Breast epithelium (tissue), 4 donors: Measurements from ENCODE around the gene PSMG1. TPM values are rescaled to one million over a fixed set of nuclear protein-coding genes. Genes with fewer than 3 reads are reported as not detected.

Experiments used
- DNase-seq, 2 donors: peaks; one replicate each; pipeline ENCODE4 v3.0.0-alpha.2; 2019; ENCODE audit warnings: low spot score in 2 of 2
- H3K27ac ChIP-seq, 2 donors: fragments of 200-600 bp; sonication (generic) in 1 of 2; one replicate each; pipeline ENCODE4 v1.5.1; 2016 to 2019; ENCODE audit warnings: mild to moderate bottlenecking in 1 of 2
- H3K27me3 ChIP-seq, 2 donors: fragments of 200-600 bp; sonication (generic) in 1 of 2; one replicate each; pipeline versions ENCODE4 v1.5.1 to v1.6.0; 2017 to 2019; ENCODE audit warnings: control low read depth in 1 of 2, mild to moderate bottlenecking in 1 of 2
- H3K36me3 ChIP-seq: fragments of 200-600 bp; one replicate; pipeline ENCODE4 v1.5.1; 2019
- H3K4me1 ChIP-seq, 2 donors: fragments of 200-600 bp; sonication (generic); one replicate each; pipeline ENCODE4 v1.5.1; 2016 to 2019; ENCODE audit warnings: control low read depth in 1 of 2
- H3K4me3 ChIP-seq, 3 donors: fragments of 200-600 bp; sonication (generic); 1 replicate in 2 of 3; 2 replicates in 1 of 3; pipeline ENCODE4 v1.5.1; 2016 to 2019; ENCODE audit warnings: mild to moderate bottlenecking in 3 of 3, moderate library complexity in 2 of 3
- H3K9me3 ChIP-seq, 2 donors: fragments of 200-600 bp; sonication (generic) in 1 of 2; one replicate each; pipeline ENCODE4 v1.5.1; 2016 to 2019; ENCODE audit warnings: control low read depth in 1 of 2
- POLR2A ChIP-seq: fragments of 450-650 bp; IDR thresholded peaks from one replicate; pipeline ENCODE4 v1.6.1; 2016; ENCODE audit warnings: antibody characterized with exemption, mild to moderate bottlenecking, moderate library complexity
- POLR2AphosphoS5 ChIP-seq, 3 donors: sonication (generic); formaldehyde crosslinking; IDR thresholded peaks; one replicate each; pipeline ENCODE4 v1.6.1; 2017; ENCODE audit warnings: antibody characterized with exemption in 3 of 3
- intact Hi-C: fragments of 100-400 bp; cut with DNase I; formaldehyde crosslinking; loops from one replicate; pipeline ENCODE4 v1.15.1; 2023; ENCODE audit warnings: low total_unique reads
- total RNA-seq, 3 donors: library from RNA; depleted of rRNA; stranded (reverse); fragments of >200 nt; gene quantifications; one replicate each; pipeline ENCODE4 v1.1.0, GENCODE V29; 2016
- TF ChIP-seq, protein P1 (sequence below), 3 donors: fragments of 450-650 bp; IDR thresholded peaks; one replicate each; pipeline ENCODE4 v1.5.1; 2016 to 2017; ENCODE audit warnings: antibody characterized with exemption in 3 of 3, mild to moderate bottlenecking in 3 of 3, moderate library complexity in 3 of 3

PSMG1 gene
- total RNA-seq, 3 donors from 2014 or later = 19.7 to 25.9 (median 24.7) TPM

DNA sequence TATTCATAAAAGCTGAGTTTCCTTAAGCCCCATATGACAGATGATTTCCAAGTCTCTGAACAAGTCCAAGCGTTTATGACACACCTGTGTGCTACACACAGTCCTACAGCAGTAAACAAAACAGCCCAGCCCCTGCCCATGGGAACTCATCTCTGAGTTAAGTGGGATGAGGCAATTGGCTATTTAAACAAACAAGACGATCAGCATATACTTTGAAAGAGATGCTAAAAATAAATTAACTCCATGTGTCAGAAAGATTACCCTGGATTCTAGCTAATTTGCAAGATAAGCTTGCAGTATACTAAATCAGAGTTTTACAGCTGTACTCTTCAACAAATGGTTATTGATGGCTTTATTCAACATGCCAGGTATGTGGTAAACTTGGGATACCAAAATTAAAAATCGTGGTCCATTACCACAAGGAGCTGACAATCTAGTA is 7.0 kb downstream of the PSMG1 start:
- intact Hi-C loops = no loop called here
- Histone ChIP-seq H3K27me3 (no peaks in the 10 kb centered on the region), H3K4me3 (no peak overlapping the region), H3K36me3 (no peaks in the 10 kb centered on the region), H3K4me1 (no peaks in the 10 kb centered on the region), H3K9me3 (no peaks in the 10 kb centered on the region), H3K27ac (no peak overlapping the region)
- TF ChIP-seq, protein P1, sequence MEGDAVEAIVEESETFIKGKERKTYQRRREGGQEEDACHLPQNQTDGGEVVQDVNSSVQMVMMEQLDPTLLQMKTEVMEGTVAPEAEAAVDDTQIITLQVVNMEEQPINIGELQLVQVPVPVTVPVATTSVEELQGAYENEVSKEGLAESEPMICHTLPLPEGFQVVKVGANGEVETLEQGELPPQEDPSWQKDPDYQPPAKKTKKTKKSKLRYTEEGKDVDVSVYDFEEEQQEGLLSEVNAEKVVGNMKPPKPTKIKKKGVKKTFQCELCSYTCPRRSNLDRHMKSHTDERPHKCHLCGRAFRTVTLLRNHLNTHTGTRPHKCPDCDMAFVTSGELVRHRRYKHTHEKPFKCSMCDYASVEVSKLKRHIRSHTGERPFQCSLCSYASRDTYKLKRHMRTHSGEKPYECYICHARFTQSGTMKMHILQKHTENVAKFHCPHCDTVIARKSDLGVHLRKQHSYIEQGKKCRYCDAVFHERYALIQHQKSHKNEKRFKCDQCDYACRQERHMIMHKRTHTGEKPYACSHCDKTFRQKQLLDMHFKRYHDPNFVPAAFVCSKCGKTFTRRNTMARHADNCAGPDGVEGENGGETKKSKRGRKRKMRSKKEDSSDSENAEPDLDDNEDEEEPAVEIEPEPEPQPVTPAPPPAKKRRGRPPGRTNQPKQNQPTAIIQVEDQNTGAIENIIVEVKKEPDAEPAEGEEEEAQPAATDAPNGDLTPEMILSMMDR (IDR thresholded peaks at IDR 0.05) = no peak
- no peak for TF ChIP-seq POLR2AphosphoS5 (IDR thresholded peaks at IDR 0.05)
- no peak for TF ChIP-seq POLR2A
- no peak for DNase-seq

DNA sequence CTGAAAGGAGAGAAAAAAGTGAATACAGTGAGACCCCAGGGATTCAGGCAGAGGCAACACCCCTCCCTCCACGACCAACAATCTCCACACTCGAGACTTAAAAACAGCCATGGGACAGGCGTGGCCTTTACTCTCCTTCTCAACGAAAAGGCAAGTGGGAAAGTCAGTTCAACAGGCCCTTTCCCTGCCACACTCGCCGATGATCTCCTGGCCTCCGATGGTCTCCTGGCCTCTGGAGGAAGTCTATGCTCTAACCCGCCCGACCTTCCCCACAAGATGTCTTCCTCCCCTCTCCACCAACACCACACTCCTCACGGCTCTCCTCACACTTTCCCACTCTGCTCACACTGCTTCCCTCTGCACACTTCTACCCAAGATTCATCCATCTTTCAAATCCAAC is 7.6 kb downstream of the PSMG1 start:
- intact Hi-C loops = no loop called here
- Histone ChIP-seq H3K27me3 (no peaks in the 10 kb centered on the region), H3K9me3 (no peaks in the 10 kb centered on the region), H3K36me3 (no peaks in the 10 kb centered on the region), H3K4me3 (no peak overlapping the region), H3K27ac (no peak overlapping the region), H3K4me1 (no peaks in the 10 kb centered on the region)
- TF ChIP-seq, protein P1 (IDR thresholded peaks at IDR 0.05) = no peak
- TF ChIP-seq POLR2A (no peak), POLR2AphosphoS5 (IDR thresholded peaks at IDR 0.05) (no peak)
- no peak for DNase-seq

DNA sequence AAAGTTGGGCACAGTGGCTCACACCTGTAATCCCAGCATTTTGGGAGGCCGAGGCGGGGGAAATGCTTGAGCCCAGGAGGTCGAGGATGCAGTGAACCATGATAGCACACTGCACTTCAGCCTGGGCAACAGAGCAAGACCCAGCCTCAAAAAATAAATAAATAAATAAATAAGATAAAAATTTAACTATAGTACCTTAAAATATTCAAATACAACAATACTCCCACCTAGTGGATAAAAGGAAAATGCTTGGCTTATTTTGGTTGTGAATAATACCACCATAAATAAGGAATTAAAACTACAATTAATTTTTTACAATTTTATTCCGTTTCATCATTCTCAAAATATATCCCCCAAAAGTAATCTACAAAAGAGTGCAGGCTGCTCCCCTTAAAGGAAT is 8.1 kb downstream of the PSMG1 start:
- intact Hi-C loops = no loop called here
- no peaks in the 10 kb centered on the region for H3K27me3 ChIP-seq
- no peak for DNase-seq

DNA sequence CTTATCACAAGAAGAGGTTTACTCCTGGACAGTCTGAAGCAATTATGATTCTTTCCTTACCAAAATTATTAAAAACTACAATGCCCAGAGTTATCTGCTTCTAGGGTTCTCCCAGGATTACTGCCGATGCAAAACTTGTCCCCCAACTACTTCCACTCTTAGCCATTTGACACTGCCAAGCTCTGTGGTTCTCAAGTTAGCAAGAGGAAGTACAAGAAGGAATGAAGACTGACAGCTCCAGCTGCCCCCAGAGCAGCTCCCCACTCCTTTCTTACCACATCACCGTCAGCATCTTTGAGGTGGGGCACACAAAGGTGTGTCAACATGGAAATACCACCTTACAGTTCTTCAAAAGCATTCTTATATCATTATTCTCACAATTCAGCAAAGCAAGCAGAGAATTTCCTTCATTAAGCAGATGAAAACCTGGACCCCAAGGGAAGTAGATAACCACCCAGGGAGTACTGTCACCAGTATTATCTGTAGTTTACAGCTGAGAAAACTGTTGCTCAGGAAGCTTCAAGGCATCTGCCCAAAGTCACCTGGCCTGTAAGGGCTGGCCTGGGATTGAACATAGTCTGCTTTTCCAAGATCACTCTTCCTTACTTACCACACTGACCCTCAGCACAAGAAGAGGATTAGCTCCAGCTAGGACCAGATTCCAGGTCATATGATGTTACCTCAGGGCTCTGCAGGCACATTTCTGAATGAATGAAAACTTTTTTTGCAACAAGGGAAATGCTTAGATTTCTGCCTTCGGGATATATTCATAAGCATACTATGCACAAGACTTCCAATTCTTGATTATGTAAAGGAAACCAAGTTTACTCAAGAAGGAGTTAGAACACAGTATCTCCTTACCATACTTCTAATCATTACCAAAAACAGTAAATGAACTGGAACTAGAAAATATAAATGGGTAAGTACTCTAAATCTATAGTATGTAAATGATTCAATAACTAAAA is 9.3 kb downstream of the PSMG1 start:
- intact Hi-C loops = no loop called here
- no peaks in the 10 kb centered on the region for H3K9me3 ChIP-seq
- no peak for TF ChIP-seq POLR2A
- no peak for TF ChIP-seq POLR2AphosphoS5 (IDR thresholded peaks at IDR 0.05)
- TF ChIP-seq, protein P1 (IDR thresholded peaks at IDR 0.05) = no peak
- no peaks in the 10 kb centered on the region for H3K4me1 ChIP-seq
- H3K4me3 ChIP-seq = no peak overlapping the region
- no peak for DNase-seq
- no peaks in the 10 kb centered on the region for H3K36me3 ChIP-seq
- no peaks in the 10 kb centered on the region for H3K27me3 ChIP-seq
- no peak overlapping the region for H3K27ac ChIP-seq

More for the DNA sequence above, 8.1 kb downstream of the PSMG1 start:
- TF ChIP-seq POLR2AphosphoS5 (IDR thresholded peaks at IDR 0.05) = no peak
- TF ChIP-seq, protein P1 (IDR thresholded peaks at IDR 0.05) = peak in 2 of 3 donors; percentile 27 to 30
- Histone ChIP-seq H3K4me3 (no peak overlapping the region), H3K27ac (no peak overlapping the region), H3K4me1 (no peaks in the 10 kb centered on the region), H3K9me3 (no peaks in the 10 kb centered on the region), H3K36me3 (no peaks in the 10 kb centered on the region)

DNA sequence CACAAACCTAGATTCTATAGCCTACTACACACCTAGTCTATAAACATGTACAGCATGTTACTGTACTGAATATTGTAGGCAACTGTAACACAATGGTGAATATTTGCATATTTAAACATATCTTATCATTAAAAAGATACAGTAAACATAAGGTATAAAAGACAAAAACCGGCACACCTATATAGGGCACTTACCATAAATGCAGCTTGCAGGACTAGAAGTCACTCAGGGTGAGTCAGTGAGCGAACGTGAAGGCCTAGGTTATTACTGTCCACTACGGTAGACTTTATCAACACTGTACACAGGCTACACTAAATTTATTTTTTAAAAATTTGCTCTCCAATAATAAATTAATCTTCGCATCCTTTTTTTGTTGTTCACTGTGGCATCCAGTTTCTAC is 13.3 kb downstream of the PSMG1 start:
- Histone ChIP-seq H3K27ac (no peak overlapping the region), H3K9me3 (peaks cover 1 to 3% of the 10 kb centered on the region in 2 donors), H3K27me3 (no peaks in the 10 kb centered on the region), H3K4me1 (no peaks in the 10 kb centered on the region), H3K4me3 (no peak overlapping the region), H3K36me3 (no peaks in the 10 kb centered on the region)
- intact Hi-C loops = no loop called here
- TF ChIP-seq POLR2AphosphoS5 (IDR thresholded peaks at IDR 0.05) (no peak), POLR2A (no peak)
- TF ChIP-seq, protein P1 (IDR thresholded peaks at IDR 0.05) = no peak
- DNase-seq = no peak
